Measurements from ENCODE around the gene PGAP3. TPM values are rescaled to one million over a fixed set of nuclear protein-coding genes. Genes with fewer than 3 reads are reported as not detected.

PGAP3 gene
- total RNA-seq, 1 donor from 2014 or later, result 12.2 TPM

DNA sequence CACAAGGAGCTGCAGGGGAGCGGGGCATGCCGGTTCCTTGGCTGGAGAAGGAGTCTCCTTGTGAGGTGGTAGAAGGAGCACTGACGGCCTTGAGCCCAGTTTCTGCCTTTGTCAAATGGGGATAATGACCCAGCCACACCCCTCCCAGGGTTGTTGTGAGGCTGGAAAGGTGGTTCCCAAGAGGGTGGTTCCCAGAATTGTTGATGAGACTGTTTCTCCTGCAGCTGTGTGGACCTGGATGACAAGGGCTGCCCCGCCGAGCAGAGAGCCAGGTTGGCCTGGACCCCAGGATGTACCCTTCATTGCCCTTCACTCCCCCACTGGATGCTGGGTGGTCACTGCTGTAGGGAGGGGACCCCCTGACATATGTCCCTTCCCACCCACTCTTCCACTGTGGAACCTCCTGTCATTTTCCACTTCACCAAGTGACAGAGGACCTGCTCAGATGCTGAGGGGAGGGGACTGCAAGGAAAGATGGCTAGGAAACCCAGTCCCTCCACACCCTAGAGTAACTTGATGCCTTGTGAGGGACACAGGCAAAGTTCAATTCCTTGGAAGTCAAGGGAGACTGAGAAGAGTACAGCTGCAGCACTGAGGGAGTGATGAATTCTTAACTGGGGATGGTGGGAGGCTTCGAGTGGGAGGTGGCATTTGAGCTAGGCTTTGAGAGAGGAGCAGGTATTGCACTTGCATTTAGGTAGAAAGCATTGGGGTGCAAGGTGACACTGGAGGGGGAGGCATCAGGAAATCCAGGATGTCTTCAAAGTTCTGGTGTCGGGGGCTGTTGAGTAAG, 31.9 kb upstream of the PGAP3 start:
- no peak overlapping the region for H2AFZ ChIP-seq (ENCODE audit: low read depth, low read length)
- no peak overlapping the region for H3K4me3 Mint-ChIP-seq (ENCODE audit: unreplicated experiment)
- H3K36me3 ChIP-seq (ENCODE audit: insufficient read depth, low read length), result peaks cover 10% of the 10 kb centered on the region
- no peaks in the 10 kb centered on the region for H3K27me3 ChIP-seq (ENCODE audit: insufficient read depth, low read length)
- H3K27ac Mint-ChIP-seq (ENCODE audit: unreplicated experiment), result no peak overlapping the region
- no peak overlapping the region for H3K4me3 ChIP-seq (ENCODE audit: insufficient read depth, low read depth, low read length)
- no peak for TF ChIP-seq EZH2 (IDR thresholded peaks at IDR 0.05; ENCODE audit: insufficient read depth, low read length)
- TF ChIP-seq, protein P1, sequence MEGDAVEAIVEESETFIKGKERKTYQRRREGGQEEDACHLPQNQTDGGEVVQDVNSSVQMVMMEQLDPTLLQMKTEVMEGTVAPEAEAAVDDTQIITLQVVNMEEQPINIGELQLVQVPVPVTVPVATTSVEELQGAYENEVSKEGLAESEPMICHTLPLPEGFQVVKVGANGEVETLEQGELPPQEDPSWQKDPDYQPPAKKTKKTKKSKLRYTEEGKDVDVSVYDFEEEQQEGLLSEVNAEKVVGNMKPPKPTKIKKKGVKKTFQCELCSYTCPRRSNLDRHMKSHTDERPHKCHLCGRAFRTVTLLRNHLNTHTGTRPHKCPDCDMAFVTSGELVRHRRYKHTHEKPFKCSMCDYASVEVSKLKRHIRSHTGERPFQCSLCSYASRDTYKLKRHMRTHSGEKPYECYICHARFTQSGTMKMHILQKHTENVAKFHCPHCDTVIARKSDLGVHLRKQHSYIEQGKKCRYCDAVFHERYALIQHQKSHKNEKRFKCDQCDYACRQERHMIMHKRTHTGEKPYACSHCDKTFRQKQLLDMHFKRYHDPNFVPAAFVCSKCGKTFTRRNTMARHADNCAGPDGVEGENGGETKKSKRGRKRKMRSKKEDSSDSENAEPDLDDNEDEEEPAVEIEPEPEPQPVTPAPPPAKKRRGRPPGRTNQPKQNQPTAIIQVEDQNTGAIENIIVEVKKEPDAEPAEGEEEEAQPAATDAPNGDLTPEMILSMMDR (IDR thresholded peaks at IDR 0.05; ENCODE audit: insufficient read depth, low read depth, low read length), result no peak
- H3K36me3 Mint-ChIP-seq (ENCODE audit: low read depth, unreplicated experiment), result peaks cover 14% of the 10 kb centered on the region
- no peak overlapping the region for H3K27ac ChIP-seq (ENCODE audit: low read depth, low read length)
- H3K9me3 Mint-ChIP-seq (ENCODE audit: unreplicated experiment), result no peaks in the 10 kb centered on the region
- no peaks in the 10 kb centered on the region for H4K20me1 ChIP-seq (ENCODE audit: insufficient read depth, low read length)
- H3K9me3 ChIP-seq (ENCODE audit: insufficient read depth, low read depth, low read length), result no peaks in the 10 kb centered on the region
- DNase-seq (ENCODE audit: low read depth), result no peak
- H3K4me2 ChIP-seq (ENCODE audit: low read length), result no peak overlapping the region
- FAIRE-seq, result no peak
- no peaks in the 10 kb centered on the region for H3K4me1 ChIP-seq (ENCODE audit: insufficient read depth, low read length)
- H3K27me3 Mint-ChIP-seq (ENCODE audit: low read depth, unreplicated experiment), result no peaks in the 10 kb centered on the region
- H3K9ac ChIP-seq (ENCODE audit: low read length), result no peak overlapping the region
- H3K4me1 Mint-ChIP-seq (ENCODE audit: low read depth, unreplicated experiment), result no peaks in the 10 kb centered on the region
- H3K79me2 ChIP-seq (ENCODE audit: insufficient read depth, low read length), result no peaks in the 10 kb centered on the region

DNA sequence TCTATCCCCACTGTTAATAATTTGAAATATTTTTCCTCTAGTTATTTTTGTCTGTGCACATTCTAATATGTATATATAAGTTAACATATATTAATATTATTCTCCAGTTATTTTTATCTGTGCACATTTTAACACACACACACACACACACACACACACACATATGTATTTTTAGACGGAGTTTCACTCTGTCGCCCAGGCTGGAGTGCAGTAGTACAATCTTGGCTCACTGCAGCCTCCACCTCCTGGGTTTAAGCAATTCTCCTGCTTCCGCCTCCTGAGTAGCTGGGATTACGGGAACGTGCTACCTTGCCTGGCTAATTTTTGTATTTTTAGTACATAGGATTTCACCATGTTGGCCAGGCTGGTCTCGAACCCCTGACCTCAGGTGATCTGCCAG, 29.8 kb upstream of the PGAP3 start:
- Mint-ChIP-seq H3K36me3 (ENCODE audit: low read depth, unreplicated experiment) (peaks cover 10% of the 10 kb centered on the region), H3K4me1 (ENCODE audit: low read depth, unreplicated experiment) (no peaks in the 10 kb centered on the region), H3K9me3 (ENCODE audit: unreplicated experiment) (no peaks in the 10 kb centered on the region), H3K4me3 (ENCODE audit: unreplicated experiment) (no peak overlapping the region), H3K27me3 (ENCODE audit: low read depth, unreplicated experiment) (no peaks in the 10 kb centered on the region), H3K27ac (ENCODE audit: unreplicated experiment) (no peak overlapping the region)
- FAIRE-seq, result no peak
- TF ChIP-seq, protein P1 (IDR thresholded peaks at IDR 0.05; ENCODE audit: insufficient read depth, low read depth, low read length), result no peak
- no peak for TF ChIP-seq EZH2 (IDR thresholded peaks at IDR 0.05; ENCODE audit: insufficient read depth, low read length)
- no peak overlapping the region for H3K9ac ChIP-seq (ENCODE audit: low read length)
- no peaks in the 10 kb centered on the region for H3K9me3 ChIP-seq (ENCODE audit: insufficient read depth, low read depth, low read length)
- no peaks in the 10 kb centered on the region for H3K4me1 ChIP-seq (ENCODE audit: insufficient read depth, low read length)
- H3K36me3 ChIP-seq (ENCODE audit: insufficient read depth, low read length), result peaks cover 9% of the 10 kb centered on the region
- H4K20me1 ChIP-seq (ENCODE audit: insufficient read depth, low read length), result no peaks in the 10 kb centered on the region
- no peak overlapping the region for H2AFZ ChIP-seq (ENCODE audit: low read depth, low read length)
- no peak for DNase-seq (ENCODE audit: low read depth)
- H3K27ac ChIP-seq (ENCODE audit: low read depth, low read length), result no peak overlapping the region
- H3K79me2 ChIP-seq (ENCODE audit: insufficient read depth, low read length), result no peaks in the 10 kb centered on the region
- H3K27me3 ChIP-seq (ENCODE audit: insufficient read depth, low read length), result no peaks in the 10 kb centered on the region
- no peak overlapping the region for H3K4me3 ChIP-seq (ENCODE audit: insufficient read depth, low read depth, low read length)
- H3K4me2 ChIP-seq (ENCODE audit: low read length), result no peak overlapping the region

DNA sequence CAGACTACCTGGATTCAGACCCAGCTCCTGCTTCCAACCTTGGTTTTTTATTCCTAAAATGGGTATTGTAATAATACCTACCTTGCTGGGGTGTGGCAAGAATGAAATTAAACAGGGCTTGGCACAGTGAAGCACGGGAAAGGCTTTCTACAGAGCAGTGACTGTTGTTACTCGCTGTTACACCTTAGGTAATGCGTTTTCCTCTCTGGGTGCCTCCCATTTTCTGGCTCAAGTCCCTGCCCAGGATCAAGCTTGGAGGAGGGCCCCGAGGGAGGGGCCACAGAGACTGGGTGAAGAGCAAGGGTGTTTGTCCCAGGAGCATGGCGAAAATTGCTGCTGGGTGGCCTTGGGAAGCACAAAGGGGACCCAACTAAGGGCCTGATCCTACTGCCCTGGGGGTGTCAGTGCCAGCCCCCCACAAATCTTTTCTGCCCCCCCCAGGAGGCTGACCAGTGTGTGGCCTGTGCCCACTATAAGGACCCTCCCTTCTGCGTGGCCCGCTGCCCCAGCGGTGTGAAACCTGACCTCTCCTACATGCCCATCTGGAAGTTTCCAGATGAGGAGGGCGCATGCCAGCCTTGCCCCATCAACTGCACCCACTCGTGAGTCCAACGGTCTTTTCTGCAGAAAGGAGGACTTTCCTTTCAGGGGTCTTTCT, 29.2 kb upstream of the PGAP3 start:
- H3K27me3 ChIP-seq (ENCODE audit: insufficient read depth, low read length), result no peaks in the 10 kb centered on the region
- H3K36me3 Mint-ChIP-seq (ENCODE audit: low read depth, unreplicated experiment), result peaks cover 13% of the 10 kb centered on the region
- H3K27me3 Mint-ChIP-seq (ENCODE audit: low read depth, unreplicated experiment), result no peaks in the 10 kb centered on the region
- no peak overlapping the region for H3K27ac Mint-ChIP-seq (ENCODE audit: unreplicated experiment)
- DNase-seq (ENCODE audit: low read depth) (no peak), FAIRE-seq (no peak)
- H3K79me2 ChIP-seq (ENCODE audit: insufficient read depth, low read length), result no peaks in the 10 kb centered on the region
- peaks cover 11% of the 10 kb centered on the region for H3K36me3 ChIP-seq (ENCODE audit: insufficient read depth, low read length)
- no peaks in the 10 kb centered on the region for H4K20me1 ChIP-seq (ENCODE audit: insufficient read depth, low read length)
- TF ChIP-seq, protein P1 (IDR thresholded peaks at IDR 0.05; ENCODE audit: insufficient read depth, low read depth, low read length), result no peak
- no peak for TF ChIP-seq EZH2 (IDR thresholded peaks at IDR 0.05; ENCODE audit: insufficient read depth, low read length)
- H3K9me3 Mint-ChIP-seq (ENCODE audit: unreplicated experiment), result no peaks in the 10 kb centered on the region
- H3K9me3 ChIP-seq (ENCODE audit: insufficient read depth, low read depth, low read length), result no peaks in the 10 kb centered on the region
- no peak overlapping the region for H3K27ac ChIP-seq (ENCODE audit: low read depth, low read length)
- H3K4me3 Mint-ChIP-seq (ENCODE audit: unreplicated experiment), result no peak overlapping the region
- H3K4me2 ChIP-seq (ENCODE audit: low read length), result no peak overlapping the region
- H2AFZ ChIP-seq (ENCODE audit: low read depth, low read length), result no peak overlapping the region
- H3K4me1 ChIP-seq (ENCODE audit: insufficient read depth, low read length), result no peaks in the 10 kb centered on the region
- no peaks in the 10 kb centered on the region for H3K4me1 Mint-ChIP-seq (ENCODE audit: low read depth, unreplicated experiment)
- no peak overlapping the region for H3K4me3 ChIP-seq (ENCODE audit: insufficient read depth, low read depth, low read length)
- no peak overlapping the region for H3K9ac ChIP-seq (ENCODE audit: low read length)
